Measurements from ENCODE around the gene PRADC1. TPM values are rescaled to one million over a fixed set of nuclear protein-coding genes. Genes with fewer than 3 reads are reported as not detected.
A peak's percentile ranks its signal among the peaks of the same experiment; 100 is the strongest.

PRADC1 gene
- total and polyA plus RNA-seq, 8 donors, result 10.5 to 20.9 (median 14.6) TPM

DNA sequence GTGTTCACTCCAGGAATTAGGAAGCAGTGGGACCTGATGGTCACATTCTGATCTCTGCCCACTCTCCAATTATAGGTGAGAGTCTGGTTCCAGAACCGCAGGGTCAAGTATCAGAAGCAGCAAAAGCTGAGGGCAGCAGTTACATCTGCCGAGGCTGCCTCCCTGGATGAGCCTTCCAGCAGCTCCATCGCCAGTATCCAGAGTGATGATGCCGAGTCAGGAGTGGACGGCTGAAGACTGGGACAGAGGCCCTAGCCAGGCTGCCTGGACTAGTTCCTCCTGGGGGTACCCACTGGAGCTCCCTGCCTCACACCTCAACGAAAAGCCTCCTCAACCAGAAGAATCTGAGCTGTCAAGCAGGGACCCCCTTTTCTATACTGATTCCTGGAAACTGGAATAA is 22.3 kb downstream of the PRADC1 start:
- WGBS, 2 donors, result 78 to 91% methylated on average over 6 of the region's 6 CpGs
- FAIRE-seq, result no peak

DNA sequence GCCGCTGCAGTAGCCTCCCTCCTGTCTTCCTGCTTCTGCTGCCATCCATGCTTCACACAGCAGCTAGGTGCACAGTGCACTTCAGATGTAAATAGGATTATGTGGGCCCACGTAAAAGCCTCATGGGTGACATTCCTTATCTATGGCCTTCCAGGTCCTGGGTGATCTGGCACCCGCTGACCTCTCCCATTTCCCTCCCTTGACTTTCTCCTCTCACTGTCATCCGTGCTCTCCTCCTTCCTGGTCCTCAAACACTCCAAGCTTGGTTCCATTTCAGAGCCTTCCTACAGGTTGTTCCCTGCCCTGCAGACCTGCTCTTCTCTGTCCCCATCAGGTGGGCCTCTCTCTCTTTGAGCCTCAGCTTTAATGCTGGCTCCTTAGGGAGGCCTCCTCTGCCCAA is 23.0 kb downstream of the PRADC1 start:
- FAIRE-seq, result no peak

More for the DNA sequence above, 22.3 kb downstream of the PRADC1 start:
- DNase-seq, result no peak
- peaks cover 0 to 3% (median 0%) of the 10 kb centered on the region in 3 donors for H3K4me1 ChIP-seq
- H3K27ac ChIP-seq, result no peak overlapping the region
- intact Hi-C loops (cut with DNase I), result no loop called here
- H3K36me3 ChIP-seq, result no peaks in the 10 kb centered on the region
- ATAC-seq, result no peak
- H3K4me3 ChIP-seq, result no peak overlapping the region
- no peaks in the 10 kb centered on the region for H3K9me3 ChIP-seq
- no peaks in the 10 kb centered on the region for H3K27me3 ChIP-seq
- TF ChIP-seq, protein P1, sequence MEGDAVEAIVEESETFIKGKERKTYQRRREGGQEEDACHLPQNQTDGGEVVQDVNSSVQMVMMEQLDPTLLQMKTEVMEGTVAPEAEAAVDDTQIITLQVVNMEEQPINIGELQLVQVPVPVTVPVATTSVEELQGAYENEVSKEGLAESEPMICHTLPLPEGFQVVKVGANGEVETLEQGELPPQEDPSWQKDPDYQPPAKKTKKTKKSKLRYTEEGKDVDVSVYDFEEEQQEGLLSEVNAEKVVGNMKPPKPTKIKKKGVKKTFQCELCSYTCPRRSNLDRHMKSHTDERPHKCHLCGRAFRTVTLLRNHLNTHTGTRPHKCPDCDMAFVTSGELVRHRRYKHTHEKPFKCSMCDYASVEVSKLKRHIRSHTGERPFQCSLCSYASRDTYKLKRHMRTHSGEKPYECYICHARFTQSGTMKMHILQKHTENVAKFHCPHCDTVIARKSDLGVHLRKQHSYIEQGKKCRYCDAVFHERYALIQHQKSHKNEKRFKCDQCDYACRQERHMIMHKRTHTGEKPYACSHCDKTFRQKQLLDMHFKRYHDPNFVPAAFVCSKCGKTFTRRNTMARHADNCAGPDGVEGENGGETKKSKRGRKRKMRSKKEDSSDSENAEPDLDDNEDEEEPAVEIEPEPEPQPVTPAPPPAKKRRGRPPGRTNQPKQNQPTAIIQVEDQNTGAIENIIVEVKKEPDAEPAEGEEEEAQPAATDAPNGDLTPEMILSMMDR (IDR thresholded peaks at IDR 0.05), result no peak

DNA sequence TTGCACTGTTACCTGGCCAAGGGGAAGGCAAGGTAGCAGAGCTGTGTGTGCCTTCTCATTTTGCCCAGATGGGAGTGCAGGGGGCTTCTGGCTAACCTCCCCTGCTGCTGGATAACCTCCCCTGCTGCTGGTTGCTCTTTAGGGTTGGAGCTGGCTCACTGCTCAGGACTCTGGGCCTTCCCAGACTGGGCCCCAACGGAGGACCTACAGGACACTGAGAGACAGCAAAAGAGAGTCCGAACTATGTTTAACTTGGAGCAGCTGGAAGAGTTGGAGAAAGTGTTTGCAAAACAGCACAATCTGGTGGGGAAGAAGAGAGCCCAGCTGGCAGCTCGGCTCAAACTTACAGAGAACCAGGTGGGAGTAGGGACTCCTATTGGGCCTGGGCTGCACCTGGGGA is 24.8 kb downstream of the PRADC1 start:
- intact Hi-C loops (cut with DNase I), result no loop called here
- H3K9me3 ChIP-seq, result no peaks in the 10 kb centered on the region
- FAIRE-seq (no peak), DNase-seq (no peak), ATAC-seq (no peak)
- no peak overlapping the region for H3K27ac ChIP-seq
- H3K27me3 ChIP-seq, result peaks cover 0 to 4% (median 0%) of the 10 kb centered on the region in 4 donors
- no peaks in the 10 kb centered on the region for H3K36me3 ChIP-seq
- H3K4me1 ChIP-seq, result no peaks in the 10 kb centered on the region
- H3K4me3 ChIP-seq, result no peak overlapping the region
- 71 to 94% methylated on average over 3 of the region's 3 CpGs for WGBS, 2 donors
- TF ChIP-seq, protein P1 (IDR thresholded peaks at IDR 0.05), result no peak

More for the DNA sequence above, 23.0 kb downstream of the PRADC1 start:
- H3K36me3 ChIP-seq, result no peaks in the 10 kb centered on the region
- intact Hi-C loops (cut with DNase I), result no loop called here
- 74 to 85% methylated on average over 4 of the region's 4 CpGs for WGBS, 2 donors
- no peaks in the 10 kb centered on the region for H3K9me3 ChIP-seq
- H3K27me3 ChIP-seq, result no peaks in the 10 kb centered on the region
- peaks cover 0 to 1% (median 0%) of the 10 kb centered on the region in 3 donors for H3K4me1 ChIP-seq
- no peak overlapping the region for H3K4me3 ChIP-seq
- ATAC-seq (no peak), DNase-seq (no peak)
- TF ChIP-seq, protein P1 (IDR thresholded peaks at IDR 0.05), result no peak
- no peak overlapping the region for H3K27ac ChIP-seq

DNA sequence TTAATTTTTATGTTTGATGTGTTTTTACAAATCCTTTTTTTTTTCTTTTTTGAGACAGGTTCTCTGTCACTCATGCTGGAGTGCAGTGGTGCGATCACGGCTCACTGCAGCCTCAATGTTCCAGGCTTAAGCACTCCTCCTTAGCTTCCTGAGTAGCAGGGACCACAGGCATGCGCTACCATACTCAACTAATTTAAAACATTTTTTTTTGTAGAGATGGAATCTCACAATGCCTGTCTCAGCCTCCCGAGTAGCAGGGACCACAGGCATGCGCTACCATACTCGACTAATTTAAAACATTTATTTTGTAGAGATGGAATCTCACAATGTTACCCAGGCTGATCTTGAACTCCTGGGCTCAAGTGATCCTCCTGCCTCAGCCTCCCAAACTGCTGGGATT is 27.4 kb downstream of the PRADC1 start:
- Histone ChIP-seq H3K36me3 (no peaks in the 10 kb centered on the region), H3K27me3 (peaks cover 0 to 4% (median 0%) of the 10 kb centered on the region in 4 donors), H3K4me3 (no peak overlapping the region), H3K9me3 (no peaks in the 10 kb centered on the region), H3K27ac (no peak overlapping the region), H3K4me1 (peaks cover 0 to 10% (median 4%) of the 10 kb centered on the region in 3 donors)
- ATAC-seq, result no peak
- intact Hi-C loops (cut with DNase I), result no loop called here
- TF ChIP-seq, protein P1 (IDR thresholded peaks at IDR 0.05), result no peak
- no peak for FAIRE-seq
- no peak for DNase-seq
- 90 to 92% methylated on average over 6 of the region's 6 CpGs for WGBS, 2 donors

DNA sequence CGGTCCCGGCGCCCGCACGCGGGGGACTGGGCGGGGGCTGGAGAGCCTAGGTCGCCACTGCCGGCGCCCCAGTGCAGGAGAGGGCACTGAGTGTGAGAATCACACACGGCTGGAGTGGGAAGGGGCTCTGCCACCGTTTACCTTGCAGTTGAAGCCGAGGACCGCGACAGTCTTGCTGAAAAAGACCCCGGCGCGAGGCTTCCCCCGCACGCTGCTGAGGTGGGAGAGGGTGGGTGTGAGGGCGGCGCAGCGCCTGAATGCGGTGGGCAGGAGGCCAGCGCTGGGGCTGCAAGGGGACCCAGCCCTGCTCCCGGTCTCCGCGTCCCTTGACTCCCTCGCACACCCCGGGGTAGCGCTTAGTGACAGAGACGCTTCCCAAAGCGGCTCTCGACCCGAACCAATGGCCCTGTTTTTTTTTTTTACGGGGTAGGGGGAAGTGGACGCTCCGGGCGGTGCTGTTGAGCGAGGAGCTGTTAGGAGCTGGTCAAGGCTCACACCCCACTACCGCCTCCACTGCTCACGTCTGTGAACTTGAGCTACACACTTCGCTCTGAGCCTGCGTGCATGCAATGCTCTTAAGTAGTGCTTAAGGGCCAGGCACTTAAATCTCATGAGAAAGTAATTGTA is 29.9 kb downstream of the PRADC1 start:
- 16 to 17% methylated on average over 44 of the region's 44 CpGs for WGBS, 2 donors
- H3K4me3 ChIP-seq, result peak overlapping the region in 1 of 4 donors; percentile 30
- TF ChIP-seq, protein P1 (IDR thresholded peaks at IDR 0.05), result no peak
- intact Hi-C loops (cut with DNase I), result no loop called here
- H3K9me3 ChIP-seq, result no peaks in the 10 kb centered on the region
- DNase-seq (no peak), ATAC-seq (peak in 2 of 4 donors; percentile 16 to 29), FAIRE-seq (no peak)
- H3K36me3 ChIP-seq, result no peaks in the 10 kb centered on the region
- H3K27me3 ChIP-seq, result peaks cover 0 to 7% (median 2%) of the 10 kb centered on the region in 4 donors
- no peak overlapping the region for H3K27ac ChIP-seq
- peaks cover 0 to 10% (median 4%) of the 10 kb centered on the region in 3 donors for H3K4me1 ChIP-seq

All from pancreas (tissue), 10 donors.